Right lobe of liver (tissue), 6 donors: ENCODE data around the gene NANOGP8. TPM values are rescaled to one million over a fixed set of nuclear protein-coding genes. Genes with fewer than 3 reads are reported as not detected.

ENCODE experiments used
- ATAC-seq, 4 donors: fragments of 200-7000 bp; cut with Tn5 transposase; one replicate each; pipeline ENCODE4 v1.9.1; 2020; ENCODE audit warnings: mild to moderate bottlenecking in 4 of 4, moderate library complexity in 4 of 4
- DNase-seq, 3 donors: peaks; one replicate each; pipeline ENCODE4 v3.0.0-alpha.2; 2020
- H3K27ac ChIP-seq, 3 donors: fragments of 200-600 bp; one replicate each; pipeline ENCODE4 v1.8.0; 2022
- H3K27me3 ChIP-seq, 2 donors: fragments of 200-600 bp; one replicate each; pipeline ENCODE4 v1.8.0; 2022
- H3K36me3 ChIP-seq, 4 donors: fragments of 200-600 bp; sonication (generic) in 1 of 4; one replicate each; pipeline versions ENCODE4 v1.5.1 to v1.8.0; 2017 to 2022; ENCODE audit warnings: control low read depth in 1 of 4
- H3K4me1 ChIP-seq, 4 donors: fragments of 200-600 bp; sonication (generic) in 1 of 4; one replicate each; pipeline versions ENCODE4 v1.5.1 to v1.8.0; 2017 to 2022; ENCODE audit warnings: control low read depth in 1 of 4
- H3K4me3 ChIP-seq, 3 donors: fragments of 200-600 bp; one replicate each; pipeline ENCODE4 v1.8.0; 2022
- H3K9me3 ChIP-seq, 4 donors: fragments of 200-600 bp; sonication (generic) in 1 of 4; one replicate each; pipeline versions ENCODE4 v1.5.1 to v1.8.0; 2017 to 2022; ENCODE audit warnings: control low read depth in 1 of 4
- CTCF ChIP-seq, 4 donors: fragments of 200-600 bp in 3 of 4; fragments of 450-650 bp in 1 of 4; IDR thresholded peaks; one replicate each; pipeline versions ENCODE4 v1.5.1 to v1.8.0; 2016 to 2022; ENCODE audit warnings: antibody characterized with exemption in 4 of 4, mild to moderate bottlenecking in 2 of 4
- POLR2A ChIP-seq: fragments of 450-650 bp; IDR thresholded peaks from one replicate; pipeline ENCODE4 v1.6.1; 2017; ENCODE audit warnings: antibody characterized with exemption, mild to moderate bottlenecking
- WGBS: methylation state at CpG from one replicate; pipeline ENCODE4 v1.1.6; 2018; ENCODE audit warnings: low coverage, low lambda C conversion rate; ENCODE audit not compliant: insufficient coverage; ENCODE audit errors: missing lambda C conversion rate; 5-methylcytosine and 5-hydroxymethylcytosine counted together
- intact Hi-C, 2 donors: fragments of 100-400 bp; cut with DNase I; formaldehyde crosslinking; loops; one replicate each; pipeline versions ENCODE4 v1.11.2 to v1.14.1; 2022
- total RNA-seq, 6 experiments: library from RNA; depleted of rRNA in 2 of 6; stranded (reverse); fragments of >200 nt in 2 of 6; fragmentation: NEBNext Ultra II Directional in 3 of 6; extraction: Animal tissue kit (Norgen Biotek cat#: 25700) in 3 of 6; gene quantifications; one replicate each; pipeline versions ENCODE4 v1.1.0 to v1.2.4, GENCODE V29; 2016 to 2023
- donor health status: DM: no; HTN: yes; CAD: no.
- donor health status: DM: no; HTN: no; CAD: no.
- donor health status: DM: no; HTN: no; CAD: no.
- donor health status: DM: no; HTN: yes; CAD: no.
- donor health status: DM: no; HTN: yes; CAD: no.

NANOGP8 gene
- total RNA-seq, 6 experiments from 2014 or later: 0.31 to 0.62 TPM; not detected in 4

- no peak for TF ChIP-seq CTCF (IDR thresholded peaks at IDR 0.05)
- no peak for TF ChIP-seq POLR2A
- no peaks in the 10 kb centered on the region for H3K9me3 ChIP-seq
- no peak overlapping the region for H3K27ac ChIP-seq
- DNase-seq (no peak), ATAC-seq (no peak)
- no peaks in the 10 kb centered on the region for H3K4me1 ChIP-seq
- no peaks in the 10 kb centered on the region for H3K36me3 ChIP-seq
- WGBS: 63% methylated on average over 5 of the region's 8 CpGs
- intact Hi-C loops: no loop called here
- no peak overlapping the region for H3K4me3 ChIP-seq
- H3K27me3 ChIP-seq: no peaks in the 10 kb centered on the region
Observed at GRCh38 chr15:35064576-35065190, 20.4 kb downstream of the NANOGP8 start.

GRCh38 chr15:35062738-35063099 is 22.4 kb downstream of the NANOGP8 start:
- Histone ChIP-seq H3K36me3 (no peaks in the 10 kb centered on the region), H3K27me3 (no peaks in the 10 kb centered on the region), H3K4me3 (no peak overlapping the region), H3K4me1 (no peaks in the 10 kb centered on the region), H3K27ac (no peak overlapping the region), H3K9me3 (no peaks in the 10 kb centered on the region)
- intact Hi-C loops: no loop called here
- no peak for TF ChIP-seq CTCF (IDR thresholded peaks at IDR 0.05)
- no peak for TF ChIP-seq POLR2A
- ATAC-seq (no peak), DNase-seq (no peak)
- WGBS: 100% methylated on average over 1 of the region's 1 CpG

GRCh38 chr15:35061825-35062737 is 23.0 kb downstream of the NANOGP8 start:
- DNase-seq (no peak), ATAC-seq (no peak)
- Histone ChIP-seq H3K4me3 (no peak overlapping the region), H3K27ac (no peak overlapping the region), H3K4me1 (no peaks in the 10 kb centered on the region), H3K9me3 (no peaks in the 10 kb centered on the region), H3K36me3 (no peaks in the 10 kb centered on the region), H3K27me3 (no peaks in the 10 kb centered on the region)
- 82% methylated on average over 6 of the region's 6 CpGs for WGBS
- no peak for TF ChIP-seq POLR2A
- TF ChIP-seq CTCF (IDR thresholded peaks at IDR 0.05): no peak
- intact Hi-C loops: no loop called here

GRCh38 chr15:35061161-35061824 is 23.8 kb downstream of the NANOGP8 start:
- no peak for ATAC-seq
- Histone ChIP-seq H3K27me3 (no peaks in the 10 kb centered on the region), H3K27ac (no peak overlapping the region), H3K9me3 (no peaks in the 10 kb centered on the region), H3K36me3 (no peaks in the 10 kb centered on the region), H3K4me1 (no peaks in the 10 kb centered on the region), H3K4me3 (no peak overlapping the region)
- no peak for TF ChIP-seq POLR2A
- TF ChIP-seq CTCF (IDR thresholded peaks at IDR 0.05): no peak
- intact Hi-C loops: no loop called here
- DNase-seq: no peak
- 77% methylated on average over 9 of the region's 13 CpGs for WGBS
